ENCODE results near the gene P2RY2.

DNA sequence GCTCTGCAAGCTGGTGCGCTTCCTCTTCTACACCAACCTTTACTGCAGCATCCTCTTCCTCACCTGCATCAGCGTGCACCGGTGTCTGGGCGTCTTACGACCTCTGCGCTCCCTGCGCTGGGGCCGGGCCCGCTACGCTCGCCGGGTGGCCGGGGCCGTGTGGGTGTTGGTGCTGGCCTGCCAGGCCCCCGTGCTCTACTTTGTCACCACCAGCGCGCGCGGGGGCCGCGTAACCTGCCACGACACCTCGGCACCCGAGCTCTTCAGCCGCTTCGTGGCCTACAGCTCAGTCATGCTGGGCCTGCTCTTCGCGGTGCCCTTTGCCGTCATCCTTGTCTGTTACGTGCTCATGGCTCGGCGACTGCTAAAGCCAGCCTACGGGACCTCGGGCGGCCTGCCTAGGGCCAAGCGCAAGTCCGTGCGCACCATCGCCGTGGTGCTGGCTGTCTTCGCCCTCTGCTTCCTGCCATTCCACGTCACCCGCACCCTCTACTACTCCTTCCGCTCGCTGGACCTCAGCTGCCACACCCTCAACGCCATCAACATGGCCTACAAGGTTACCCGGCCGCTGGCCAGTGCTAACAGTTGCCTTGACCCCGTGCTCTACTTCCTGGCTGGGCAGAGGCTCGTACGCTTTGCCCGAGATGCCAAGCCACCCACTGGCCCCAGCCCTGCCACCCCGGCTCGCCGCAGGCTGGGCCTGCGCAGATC, 16.5 kb downstream of the P2RY2 start:
- TF ChIP-seq POLR2A (IDR thresholded peaks at IDR 0.05) (no peak), CTCF (IDR thresholded peaks at IDR 0.05) (no peak)

All from esophagus squamous epithelium (tissue), 4 donors.